WTC11 (cell line): Measurements from ENCODE around the gene PHRF1. TPM values are rescaled to one million over a fixed set of nuclear protein-coding genes. Genes with fewer than 3 reads are reported as not detected.

Experiments
- ATAC-seq: fragments of 200-7000 bp; cut with Tn5 transposase; 2 replicates; pipeline ENCODE4 v1.10.0; 2021; ENCODE audit warnings: mild to moderate bottlenecking, moderate library complexity
- CTCF ChIA-PET: fragments of 300-600 bp; sonication (Branson Sonifier 250); formaldehyde crosslinking; loops from one replicate; lab custom pipeline; 2021; ENCODE audit warnings: antibody characterized with exemption; lab: Charles Lee
- POLR2A ChIA-PET: fragments of 350-600 bp; sonication (Branson Sonifier 250); formaldehyde crosslinking; loops from one replicate; lab custom pipeline; 2021; ENCODE audit warnings: antibody characterized with exemption; lab: Charles Lee
- DNase-seq: peaks from one replicate; pipeline ENCODE4 v3.0.0; 2021; ENCODE audit warnings: low spot score
- H3K27ac Mint-ChIP-seq: 2 replicates; pipeline ENCODE4 v1.8.0; 2021; ENCODE audit warnings: mixed read lengths
- H3K27me3 Mint-ChIP-seq: 2 replicates; pipeline ENCODE4 v1.8.0; 2021; ENCODE audit warnings: low read depth, mild to moderate bottlenecking, moderate library complexity, mixed read lengths
- H3K36me3 Mint-ChIP-seq: 2 replicates; pipeline ENCODE4 v1.8.0; 2021; ENCODE audit warnings: mixed read lengths
- H3K4me1 Mint-ChIP-seq: 2 replicates; pipeline ENCODE4 v1.8.0; 2022; ENCODE audit warnings: mixed read lengths
- H3K4me3 Mint-ChIP-seq: 2 replicates; pipeline ENCODE4 v1.8.0; 2021; ENCODE audit warnings: mild to moderate bottlenecking, moderate library complexity, mixed read lengths
- H3K9me3 Mint-ChIP-seq: 2 replicates; pipeline ENCODE4 v1.8.0; 2021; ENCODE audit warnings: mixed read lengths
- ERG ChIP-seq: fragments of 250-450 bp; sonication (Bioruptor Pico); IDR thresholded peaks from 2 replicates; pipeline ENCODE4 v1.8.0; 2021; ENCODE audit warnings: mild to moderate bottlenecking
- FOXJ3 ChIP-seq: sonication (generic); formaldehyde crosslinking; IDR thresholded peaks from 2 replicates; pipeline ENCODE4 v1.9.0; 2021; ENCODE audit warnings: missing genetic modification reagents, mild to moderate bottlenecking, borderline replicate concordance
- IRF2 ChIP-seq: sonication (generic); formaldehyde crosslinking; IDR thresholded peaks from 2 replicates; pipeline ENCODE4 v1.8.0; 2022; ENCODE audit warnings: low read depth, missing genetic modification reagents, borderline replicate concordance
- JUN ChIP-seq: sonication (generic); formaldehyde crosslinking; IDR thresholded peaks from 2 replicates; pipeline ENCODE4 v1.8.0; 2023; ENCODE audit warnings: mild to moderate bottlenecking, missing genetic modification reagents
- NFE2L1 ChIP-seq: sonication (generic); formaldehyde crosslinking; IDR thresholded peaks from 2 replicates; pipeline ENCODE4 v1.8.1; 2023; ENCODE audit warnings: missing genetic modification reagents
- PRDM15 ChIP-seq: sonication (generic); formaldehyde crosslinking; IDR thresholded peaks from 2 replicates; pipeline ENCODE4 v1.8.0; 2022; ENCODE audit warnings: missing genetic modification reagents
- PREB ChIP-seq: sonication (generic); formaldehyde crosslinking; IDR thresholded peaks from 2 replicates; pipeline ENCODE4 v1.8.1; 2022; ENCODE audit warnings: mild to moderate bottlenecking, missing genetic modification reagents, moderate library complexity, borderline replicate concordance
- PRRX2 ChIP-seq: fragments of 250-450 bp; sonication (Bioruptor Pico); IDR thresholded peaks from 2 replicates; pipeline ENCODE4 v1.8.0; 2021; ENCODE audit warnings: mild to moderate bottlenecking
- TEAD4 ChIP-seq: sonication (generic); formaldehyde crosslinking; IDR thresholded peaks from 2 replicates; pipeline ENCODE4 v1.8.0; 2022; ENCODE audit warnings: mild to moderate bottlenecking, missing genetic modification reagents
- ZNF396 ChIP-seq: fragments of 250-450 bp; sonication (Bioruptor Pico); IDR thresholded peaks from 2 replicates; pipeline ENCODE4 v1.8.0; 2021; ENCODE audit warnings: mild to moderate bottlenecking, moderate library complexity, borderline replicate concordance
- total RNA-seq: library from RNA; stranded (reverse); gene quantifications from 3 replicates; pipeline ENCODE4 v1.2.3, GENCODE V29; 2021
- TF ChIP-seq, protein P1 (sequence below): sonication (generic); formaldehyde crosslinking; IDR thresholded peaks from 2 replicates; pipeline ENCODE4 v1.8.1; 2022; ENCODE audit warnings: low read depth, missing genetic modification reagents, borderline replicate concordance
- TF ChIP-seq, protein P2 (sequence below): fragments of 250-450 bp; sonication (Bioruptor Pico); IDR thresholded peaks from 2 replicates; pipeline ENCODE4 v1.9.0; 2021; ENCODE audit warnings: mild to moderate bottlenecking, borderline replicate concordance
- TF ChIP-seq, protein P3 (sequence below): sonication (generic); formaldehyde crosslinking; IDR thresholded peaks from 2 replicates; pipeline ENCODE4 v1.8.1; 2022; ENCODE audit warnings: missing genetic modification reagents, borderline replicate concordance

Gene PHRF1
- total RNA-seq, 1 experiment from 2014 or later: 46.9 TPM

DNA sequence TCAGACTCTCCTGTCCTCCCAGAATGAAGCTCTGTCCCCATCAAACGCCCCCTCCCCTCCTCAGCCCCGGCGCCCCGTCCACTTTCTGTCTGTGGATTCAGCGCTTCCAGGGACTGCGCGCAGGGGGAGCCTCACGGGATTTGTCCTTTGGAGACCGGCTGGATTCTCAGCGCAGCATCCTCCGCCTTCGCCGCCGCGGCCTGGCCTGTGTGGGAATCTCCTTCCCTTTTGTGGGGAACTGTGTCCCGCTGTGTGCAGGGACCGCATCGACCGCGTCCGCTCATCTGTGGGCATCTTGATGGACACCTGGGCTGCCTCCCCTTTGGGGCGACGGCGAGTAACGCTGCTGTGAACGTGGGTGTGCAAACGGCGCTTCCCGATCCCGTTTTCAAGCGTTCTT, 51.8 kb downstream of the PHRF1 start (continued):
- TF ChIP-seq, protein P1, sequence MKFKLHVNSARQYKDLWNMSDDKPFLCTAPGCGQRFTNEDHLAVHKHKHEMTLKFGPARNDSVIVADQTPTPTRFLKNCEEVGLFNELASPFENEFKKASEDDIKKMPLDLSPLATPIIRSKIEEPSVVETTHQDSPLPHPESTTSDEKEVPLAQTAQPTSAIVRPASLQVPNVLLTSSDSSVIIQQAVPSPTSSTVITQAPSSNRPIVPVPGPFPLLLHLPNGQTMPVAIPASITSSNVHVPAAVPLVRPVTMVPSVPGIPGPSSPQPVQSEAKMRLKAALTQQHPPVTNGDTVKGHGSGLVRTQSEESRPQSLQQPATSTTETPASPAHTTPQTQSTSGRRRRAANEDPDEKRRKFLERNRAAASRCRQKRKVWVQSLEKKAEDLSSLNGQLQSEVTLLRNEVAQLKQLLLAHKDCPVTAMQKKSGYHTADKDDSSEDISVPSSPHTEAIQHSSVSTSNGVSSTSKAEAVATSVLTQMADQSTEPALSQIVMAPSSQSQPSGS (CRISPR knock-in tag): no peak
- TF ChIP-seq NFE2L1 (CRISPR knock-in tag) (no peak), IRF2 (CRISPR knock-in tag) (no peak), ZNF396 (CRISPR knock-in tag) (no peak), PREB (CRISPR knock-in tag) (no peak), PRRX2 (CRISPR knock-in tag) (no peak), FOXJ3 (CRISPR knock-in tag) (no peak), ERG (CRISPR knock-in tag) (no peak)

GRCh38 chr11:629237-629583, 52.9 kb downstream of the PHRF1 start:
- ChIA-PET POLR2A (no interaction called here), CTCF (interaction anchor here (0.6 to 1.6 kb wide), 4 partner anchors 10 to 91 kb away, joined by 3 to 5 read pairs (median 3); no protein-coding TSS in a partner anchor)
- Mint-ChIP-seq H3K27ac (peak overlapping the region; percentile 34), H3K4me1 (peaks cover 13% of the 10 kb centered on the region), H3K36me3 (no peaks in the 10 kb centered on the region), H3K27me3 (peaks cover 27% of the 10 kb centered on the region), H3K9me3 (no peaks in the 10 kb centered on the region), H3K4me3 (peak overlapping the region; percentile 55)
- TF ChIP-seq PRDM15 (CRISPR knock-in tag): no peak
- no peak for TF ChIP-seq PREB (CRISPR knock-in tag)
- TF ChIP-seq, protein P2, sequence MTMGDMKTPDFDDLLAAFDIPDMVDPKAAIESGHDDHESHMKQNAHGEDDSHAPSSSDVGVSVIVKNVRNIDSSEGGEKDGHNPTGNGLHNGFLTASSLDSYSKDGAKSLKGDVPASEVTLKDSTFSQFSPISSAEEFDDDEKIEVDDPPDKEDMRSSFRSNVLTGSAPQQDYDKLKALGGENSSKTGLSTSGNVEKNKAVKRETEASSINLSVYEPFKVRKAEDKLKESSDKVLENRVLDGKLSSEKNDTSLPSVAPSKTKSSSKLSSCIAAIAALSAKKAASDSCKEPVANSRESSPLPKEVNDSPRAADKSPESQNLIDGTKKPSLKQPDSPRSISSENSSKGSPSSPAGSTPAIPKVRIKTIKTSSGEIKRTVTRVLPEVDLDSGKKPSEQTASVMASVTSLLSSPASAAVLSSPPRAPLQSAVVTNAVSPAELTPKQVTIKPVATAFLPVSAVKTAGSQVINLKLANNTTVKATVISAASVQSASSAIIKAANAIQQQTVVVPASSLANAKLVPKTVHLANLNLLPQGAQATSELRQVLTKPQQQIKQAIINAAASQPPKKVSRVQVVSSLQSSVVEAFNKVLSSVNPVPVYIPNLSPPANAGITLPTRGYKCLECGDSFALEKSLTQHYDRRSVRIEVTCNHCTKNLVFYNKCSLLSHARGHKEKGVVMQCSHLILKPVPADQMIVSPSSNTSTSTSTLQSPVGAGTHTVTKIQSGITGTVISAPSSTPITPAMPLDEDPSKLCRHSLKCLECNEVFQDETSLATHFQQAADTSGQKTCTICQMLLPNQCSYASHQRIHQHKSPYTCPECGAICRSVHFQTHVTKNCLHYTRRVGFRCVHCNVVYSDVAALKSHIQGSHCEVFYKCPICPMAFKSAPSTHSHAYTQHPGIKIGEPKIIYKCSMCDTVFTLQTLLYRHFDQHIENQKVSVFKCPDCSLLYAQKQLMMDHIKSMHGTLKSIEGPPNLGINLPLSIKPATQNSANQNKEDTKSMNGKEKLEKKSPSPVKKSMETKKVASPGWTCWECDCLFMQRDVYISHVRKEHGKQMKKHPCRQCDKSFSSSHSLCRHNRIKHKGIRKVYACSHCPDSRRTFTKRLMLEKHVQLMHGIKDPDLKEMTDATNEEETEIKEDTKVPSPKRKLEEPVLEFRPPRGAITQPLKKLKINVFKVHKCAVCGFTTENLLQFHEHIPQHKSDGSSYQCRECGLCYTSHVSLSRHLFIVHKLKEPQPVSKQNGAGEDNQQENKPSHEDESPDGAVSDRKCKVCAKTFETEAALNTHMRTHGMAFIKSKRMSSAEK: no peak
- no peak for TF ChIP-seq FOXJ3 (CRISPR knock-in tag)
- no peak for TF ChIP-seq JUN (CRISPR knock-in tag)
- TF ChIP-seq, protein P3, sequence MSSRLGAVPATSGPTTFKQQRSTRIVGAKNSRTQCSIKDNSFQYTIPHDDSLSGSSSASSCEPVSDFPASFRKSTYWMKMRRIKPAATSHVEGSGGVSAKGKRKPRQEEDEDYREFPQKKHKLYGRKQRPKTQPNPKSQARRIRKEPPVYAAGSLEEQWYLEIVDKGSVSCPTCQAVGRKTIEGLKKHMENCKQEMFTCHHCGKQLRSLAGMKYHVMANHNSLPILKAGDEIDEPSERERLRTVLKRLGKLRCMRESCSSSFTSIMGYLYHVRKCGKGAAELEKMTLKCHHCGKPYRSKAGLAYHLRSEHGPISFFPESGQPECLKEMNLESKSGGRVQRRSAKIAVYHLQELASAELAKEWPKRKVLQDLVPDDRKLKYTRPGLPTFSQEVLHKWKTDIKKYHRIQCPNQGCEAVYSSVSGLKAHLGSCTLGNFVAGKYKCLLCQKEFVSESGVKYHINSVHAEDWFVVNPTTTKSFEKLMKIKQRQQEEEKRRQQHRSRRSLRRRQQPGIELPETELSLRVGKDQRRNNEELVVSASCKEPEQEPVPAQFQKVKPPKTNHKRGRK (CRISPR knock-in tag): no peak
- no peak for TF ChIP-seq TEAD4
- peak; percentile 32 for ATAC-seq
- DNase-seq: peak; percentile 16
